HG02759 (cell line): ENCODE results near the gene SERPINA12.
A peak's percentile ranks its signal among the peaks of the same experiment; 100 is the strongest.

Source experiments
- ATAC-seq: cut with Tn5 transposase; IDR thresholded peaks from one replicate; pipeline ENCODE4 v1.9.1; 2021; ENCODE audit warnings: mild to moderate bottlenecking, moderate library complexity; ENCODE audit not compliant: unreplicated experiment

Gene SERPINA12

GRCh38 chr14:94509356-94509755, at the start of gene SERPINA12:
Gene SERPINA12, minus strand, starts transcription at chr14:94509469. Its CDS starts 11,072 bp downstream, at chr14:94498397.
- ATAC-seq: no peak

- no peak for ATAC-seq
Observed at GRCh38 chr14:94558842-94559241, 49.6 kb upstream of the SERPINA12 start.

GRCh38 chr14:94557327-94557726, 48.1 kb upstream of the SERPINA12 start:
- no peak for ATAC-seq

- no peak for ATAC-seq
Observed at GRCh38 chr14:94555991-94556390, 46.7 kb upstream of the SERPINA12 start.

GRCh38 chr14:94550041-94550440, 40.8 kb upstream of the SERPINA12 start:
- no peak for ATAC-seq

GRCh38 chr14:94548999-94549985, 40.0 kb upstream of the SERPINA12 start:
- ATAC-seq: peak; percentile 61

- no peak for ATAC-seq
Observed at GRCh38 chr14:94548131-94548998, 39.1 kb upstream of the SERPINA12 start.

GRCh38 chr14:94547726-94548125, 38.5 kb upstream of the SERPINA12 start:
- no peak for ATAC-seq

GRCh38 chr14:94547151-94547680, 37.9 kb upstream of the SERPINA12 start:
- no peak for ATAC-seq

GRCh38 chr14:94545131-94545841, 36.0 kb upstream of the SERPINA12 start:
- ATAC-seq: no peak

GRCh38 chr14:94544726-94545125, 35.5 kb upstream of the SERPINA12 start:
- no peak for ATAC-seq

GRCh38 chr14:94543449-94544124, 34.3 kb upstream of the SERPINA12 start:
- ATAC-seq: no peak

- no peak for ATAC-seq
Observed at GRCh38 chr14:94542811-94543440, 33.7 kb upstream of the SERPINA12 start.

GRCh38 chr14:94542111-94542810, 33.0 kb upstream of the SERPINA12 start:
- ATAC-seq: no peak

GRCh38 chr14:94541234-94541975, 32.1 kb upstream of the SERPINA12 start:
- ATAC-seq: no peak

- no peak for ATAC-seq
Observed at GRCh38 chr14:94540031-94540794, 30.9 kb upstream of the SERPINA12 start.

GRCh38 chr14:94539181-94539580, 29.9 kb upstream of the SERPINA12 start:
- ATAC-seq: no peak
